Measurements from ENCODE around the gene RB1.

The RB1 gene

GRCh38 chr13:48318821-48319511 is 15.4 kb downstream of the RB1 start:
- no peak for DNase-seq (ENCODE audit: low read depth in 2 of 2)
- no peak for TF ChIP-seq CTCF (IDR thresholded peaks at IDR 0.05; ENCODE audit: low read depth, low read length)
- no peak overlapping the region for H3K4me3 ChIP-seq (replicated peaks in 1 of 2; ENCODE audit: low read depth in 2 of 2, low read length in 2 of 2)

- no peak for TF ChIP-seq CTCF (IDR thresholded peaks at IDR 0.05; ENCODE audit: low read depth, low read length)
- DNase-seq (ENCODE audit: low read depth in 2 of 2): no peak
- H3K4me3 ChIP-seq (replicated peaks in 1 of 2; ENCODE audit: low read depth in 2 of 2, low read length in 2 of 2): no peak overlapping the region
These were observed 16.2 kb downstream of the RB1 start for GRCh38 chr13:48319531-48320398.

- H3K4me3 ChIP-seq (replicated peaks in 1 of 2; ENCODE audit: low read depth in 2 of 2, low read length in 2 of 2): no peak overlapping the region
- TF ChIP-seq CTCF (IDR thresholded peaks at IDR 0.05; ENCODE audit: low read depth, low read length): no peak
- DNase-seq (ENCODE audit: low read depth in 2 of 2): no peak
These were observed 16.8 kb downstream of the RB1 start for GRCh38 chr13:48320399-48320790.

GRCh38 chr13:48320891-48321510 is 17.4 kb downstream of the RB1 start:
- no peak for DNase-seq (ENCODE audit: low read depth in 2 of 2)
- TF ChIP-seq CTCF (IDR thresholded peaks at IDR 0.05; ENCODE audit: low read depth, low read length): no peak
- no peak overlapping the region for H3K4me3 ChIP-seq (replicated peaks in 1 of 2; ENCODE audit: low read depth in 2 of 2, low read length in 2 of 2)

- TF ChIP-seq CTCF (IDR thresholded peaks at IDR 0.05; ENCODE audit: low read depth, low read length): no peak
- no peak for DNase-seq (ENCODE audit: low read depth in 2 of 2)
- no peak overlapping the region for H3K4me3 ChIP-seq (replicated peaks in 1 of 2; ENCODE audit: low read depth in 2 of 2, low read length in 2 of 2)
These were observed 18.7 kb downstream of the RB1 start for GRCh38 chr13:48322294-48322693.

- peak; percentile 39 to 72 for DNase-seq (ENCODE audit: low read depth in 2 of 2)
- no peak overlapping the region for H3K4me3 ChIP-seq (replicated peaks in 1 of 2; ENCODE audit: low read depth in 2 of 2, low read length in 2 of 2)
- TF ChIP-seq CTCF (IDR thresholded peaks at IDR 0.05; ENCODE audit: low read depth, low read length): no peak
These were observed 30.4 kb downstream of the RB1 start for GRCh38 chr13:48333976-48334375.
